Liver (tissue), 9 donors: Measurements from ENCODE around the gene SBF2. TPM values are rescaled to one million over a fixed set of nuclear protein-coding genes. Genes with fewer than 3 reads are reported as not detected.

ENCODE experiments used
- DNase-seq: peaks from one replicate; pipeline ENCODE4 v3.0.0-alpha.2; 2017; ENCODE audit warnings: low spot score
- H3K27ac ChIP-seq, 2 donors: one replicate each; pipeline ENCODE4 v1.7.0; 2013; ENCODE audit warnings: inconsistent platforms in 2 of 2, low read length in 2 of 2, control low read depth in 1 of 2, low read depth in 1 of 2, mild to moderate bottlenecking in 1 of 2
- H3K27me3 ChIP-seq, 4 donors: one replicate each; pipeline versions ENCODE4 v1.6.1 to v1.7.0; 2013; ENCODE audit warnings: low read length in 3 of 4, inconsistent platforms in 1 of 4, mild to moderate bottlenecking in 1 of 4, moderate library complexity in 1 of 4; ENCODE audit not compliant: control insufficient read depth in 4 of 4, insufficient read depth in 4 of 4
- H3K36me3 ChIP-seq, 4 donors: one replicate each; pipeline versions ENCODE4 v1.6.1 to v1.7.0; 2013; ENCODE audit warnings: low read length in 3 of 4, mild to moderate bottlenecking in 3 of 4, low read depth in 1 of 4, moderate library complexity in 1 of 4; ENCODE audit not compliant: control insufficient read depth in 4 of 4, insufficient read depth in 3 of 4
- H3K4me1 ChIP-seq, 4 donors: one replicate each; pipeline versions ENCODE4 v1.6.1 to v1.7.0; 2013; ENCODE audit warnings: low read length in 3 of 4, mild to moderate bottlenecking in 3 of 4, moderate library complexity in 1 of 4; ENCODE audit not compliant: control insufficient read depth in 4 of 4, insufficient read depth in 4 of 4
- H3K4me3 ChIP-seq, 3 donors: one replicate each; pipeline versions ENCODE4 v1.6.1 to v1.7.0; 2013; ENCODE audit warnings: low read length in 3 of 3, control low read depth in 1 of 3, low read depth in 1 of 3, mild to moderate bottlenecking in 1 of 3
- H3K9ac ChIP-seq, 2 donors: one replicate each; pipeline ENCODE4 v1.7.0; 2013; ENCODE audit warnings: low read length in 2 of 2, mild to moderate bottlenecking in 2 of 2, moderate library complexity in 2 of 2, control low read depth in 1 of 2, low read depth in 1 of 2
- H3K9me3 ChIP-seq, 4 donors: one replicate each; pipeline versions ENCODE4 v1.6.1 to v1.7.0; 2013; ENCODE audit warnings: low read length in 3 of 4; ENCODE audit not compliant: control insufficient read depth in 4 of 4
- EGR1 ChIP-seq, 2 donors: IDR thresholded peaks; 2 replicates each; pipeline ENCODE4 v1.6.1; 2016 to 2018; ENCODE audit warnings: antibody characterized with exemption in 2 of 2, low read depth in 2 of 2
- FOXA2 ChIP-seq: IDR thresholded peaks from 2 replicates; pipeline ENCODE4 v1.6.1; 2016; ENCODE audit warnings: antibody characterized with exemption
- GABPA ChIP-seq, 2 donors: IDR thresholded peaks in 1 of 2; conservative IDR thresholded peaks in 1 of 2; 2 replicates each; pipeline ENCODE4 v1.6.1; 2016; ENCODE audit warnings: antibody characterized with exemption in 2 of 2, mild to moderate bottlenecking in 1 of 2, moderate library complexity in 1 of 2
- HNF4A ChIP-seq, 2 donors: conservative IDR thresholded peaks; 2 replicates each; pipeline ENCODE4 v1.6.1; 2016; ENCODE audit warnings: antibody characterized with exemption in 2 of 2, mild to moderate bottlenecking in 2 of 2
- HNF4G ChIP-seq: IDR thresholded peaks from 2 replicates; pipeline ENCODE4 v1.6.1; 2016; ENCODE audit warnings: antibody characterized with exemption
- JUND ChIP-seq, 2 donors: IDR thresholded peaks; 2 replicates each; pipeline ENCODE4 v1.6.1; 2016; ENCODE audit warnings: antibody characterized with exemption in 2 of 2
- NR2F2 ChIP-seq: IDR thresholded peaks from 2 replicates; pipeline ENCODE4 v1.6.1; 2016; ENCODE audit warnings: antibody characterized with exemption
- RAD21 ChIP-seq, 2 donors: IDR thresholded peaks; 2 replicates each; pipeline ENCODE4 v1.6.1; 2016; ENCODE audit warnings: antibody characterized with exemption in 2 of 2, mild to moderate bottlenecking in 2 of 2
- RXRA ChIP-seq, 2 donors: IDR thresholded peaks; 2 replicates each; pipeline ENCODE4 v1.6.1; 2017 to 2018; ENCODE audit warnings: antibody characterized with exemption in 2 of 2, mild to moderate bottlenecking in 1 of 2
- SP1 ChIP-seq: IDR thresholded peaks from 2 replicates; pipeline ENCODE4 v1.6.1; 2018; ENCODE audit warnings: antibody characterized with exemption, mild to moderate bottlenecking
- WGBS: extraction: QIAGEN DNeasy Blood & Tissue Kit; methylation state at CpG from one replicate; pipeline ENCODE4 v1.1.7; 2013; 5-methylcytosine and 5-hydroxymethylcytosine counted together
- polyA plus RNA-seq, 2 donors: library from polyadenylated mRNA; stranded (reverse) in 1 of 2; unstranded in 1 of 2; fragments of 200-250 nt in 1 of 2; fragments of >200 nt in 1 of 2; fragmentation: Nextera tagmentation in 1 of 2; extraction: Ambion mirVana in 1 of 2; gene quantifications; one replicate each; pipeline versions ENCODE4 v1.2.1 to v1.2.3, GENCODE V29; 2013 to 2015
- total RNA-seq, 2 donors: library from RNA; depleted of rRNA; stranded (reverse); fragments of >200 nt; gene quantifications; one replicate each; pipeline ENCODE4 v1.2.3, GENCODE V29; 2014
- TF ChIP-seq, protein P1 (sequence below): IDR thresholded peaks from 2 replicates; pipeline ENCODE4 v1.6.1; 2016; ENCODE audit warnings: antibody characterized with exemption
- TF ChIP-seq, protein P2 (sequence below): IDR thresholded peaks from 2 replicates; pipeline ENCODE4 v1.6.1; 2016; ENCODE audit warnings: antibody characterized with exemption, mild to moderate bottlenecking
- TF ChIP-seq, protein P3 (sequence below): fragments of 150-350 bp; IDR thresholded peaks from 2 replicates; pipeline ENCODE4 v1.5.1; 2017; ENCODE audit warnings: improper control_type of control experiment, low read depth, low read length; ENCODE audit not compliant: missing input control
- TF ChIP-seq, protein P4 (sequence below): IDR thresholded peaks from 2 replicates; pipeline ENCODE4 v1.6.1; 2016; ENCODE audit warnings: antibody characterized with exemption
- donor health status: healthy.
- donor health status: healthy.
- donor health status: healthy.
- donor health status: healthy.
- donor health status: healthy.

Gene SBF2
- total and polyA plus RNA-seq, 4 donors = 7.5 to 31.3 (median 14.7) TPM

DNA sequence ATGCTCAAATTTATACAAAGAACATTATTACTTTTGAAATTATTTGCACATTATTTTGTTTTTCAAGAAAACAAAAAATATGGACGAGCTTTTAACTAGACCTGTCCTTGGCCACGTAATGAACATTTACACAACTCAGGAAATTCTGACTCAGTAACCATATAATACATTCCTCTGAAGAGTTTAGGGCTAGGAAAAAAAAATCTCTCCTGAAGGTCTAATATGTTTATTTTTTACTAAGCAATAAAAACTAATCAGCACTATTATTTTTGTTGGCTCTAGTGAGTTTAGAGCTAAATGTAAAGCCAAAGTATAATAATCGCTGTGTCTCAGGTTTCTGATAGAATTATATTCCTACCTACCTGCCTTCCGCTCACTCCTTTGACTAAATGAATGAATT is 442.7 kb downstream of the SBF2 start:
- Histone ChIP-seq H3K4me1 (peaks cover 2 to 5% (median 4%) of the 10 kb centered on the region in 4 donors), H3K4me3 (no peak overlapping the region), H3K36me3 (peaks cover 2 to 27% (median 13%) of the 10 kb centered on the region in 4 donors), H3K27me3 (no peaks in the 10 kb centered on the region), H3K27ac (no peak overlapping the region), H3K9ac (no peak overlapping the region), H3K9me3 (no peaks in the 10 kb centered on the region)
- 84% methylated on average over 4 of the region's 4 CpGs for WGBS
- DNase-seq = no peak
- TF ChIP-seq, protein P1, sequence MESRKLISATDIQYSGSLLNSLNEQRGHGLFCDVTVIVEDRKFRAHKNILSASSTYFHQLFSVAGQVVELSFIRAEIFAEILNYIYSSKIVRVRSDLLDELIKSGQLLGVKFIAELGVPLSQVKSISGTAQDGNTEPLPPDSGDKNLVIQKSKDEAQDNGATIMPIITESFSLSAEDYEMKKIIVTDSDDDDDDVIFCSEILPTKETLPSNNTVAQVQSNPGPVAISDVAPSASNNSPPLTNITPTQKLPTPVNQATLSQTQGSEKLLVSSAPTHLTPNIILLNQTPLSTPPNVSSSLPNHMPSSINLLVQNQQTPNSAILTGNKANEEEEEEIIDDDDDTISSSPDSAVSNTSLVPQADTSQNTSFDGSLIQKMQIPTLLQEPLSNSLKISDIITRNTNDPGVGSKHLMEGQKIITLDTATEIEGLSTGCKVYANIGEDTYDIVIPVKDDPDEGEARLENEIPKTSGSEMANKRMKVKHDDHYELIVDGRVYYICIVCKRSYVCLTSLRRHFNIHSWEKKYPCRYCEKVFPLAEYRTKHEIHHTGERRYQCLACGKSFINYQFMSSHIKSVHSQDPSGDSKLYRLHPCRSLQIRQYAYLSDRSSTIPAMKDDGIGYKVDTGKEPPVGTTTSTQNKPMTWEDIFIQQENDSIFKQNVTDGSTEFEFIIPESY = no peak
- no peak for TF ChIP-seq SP1
- no peak for TF ChIP-seq HNF4A (conservative IDR thresholded peaks at IDR 0.05)
- TF ChIP-seq, protein P2, sequence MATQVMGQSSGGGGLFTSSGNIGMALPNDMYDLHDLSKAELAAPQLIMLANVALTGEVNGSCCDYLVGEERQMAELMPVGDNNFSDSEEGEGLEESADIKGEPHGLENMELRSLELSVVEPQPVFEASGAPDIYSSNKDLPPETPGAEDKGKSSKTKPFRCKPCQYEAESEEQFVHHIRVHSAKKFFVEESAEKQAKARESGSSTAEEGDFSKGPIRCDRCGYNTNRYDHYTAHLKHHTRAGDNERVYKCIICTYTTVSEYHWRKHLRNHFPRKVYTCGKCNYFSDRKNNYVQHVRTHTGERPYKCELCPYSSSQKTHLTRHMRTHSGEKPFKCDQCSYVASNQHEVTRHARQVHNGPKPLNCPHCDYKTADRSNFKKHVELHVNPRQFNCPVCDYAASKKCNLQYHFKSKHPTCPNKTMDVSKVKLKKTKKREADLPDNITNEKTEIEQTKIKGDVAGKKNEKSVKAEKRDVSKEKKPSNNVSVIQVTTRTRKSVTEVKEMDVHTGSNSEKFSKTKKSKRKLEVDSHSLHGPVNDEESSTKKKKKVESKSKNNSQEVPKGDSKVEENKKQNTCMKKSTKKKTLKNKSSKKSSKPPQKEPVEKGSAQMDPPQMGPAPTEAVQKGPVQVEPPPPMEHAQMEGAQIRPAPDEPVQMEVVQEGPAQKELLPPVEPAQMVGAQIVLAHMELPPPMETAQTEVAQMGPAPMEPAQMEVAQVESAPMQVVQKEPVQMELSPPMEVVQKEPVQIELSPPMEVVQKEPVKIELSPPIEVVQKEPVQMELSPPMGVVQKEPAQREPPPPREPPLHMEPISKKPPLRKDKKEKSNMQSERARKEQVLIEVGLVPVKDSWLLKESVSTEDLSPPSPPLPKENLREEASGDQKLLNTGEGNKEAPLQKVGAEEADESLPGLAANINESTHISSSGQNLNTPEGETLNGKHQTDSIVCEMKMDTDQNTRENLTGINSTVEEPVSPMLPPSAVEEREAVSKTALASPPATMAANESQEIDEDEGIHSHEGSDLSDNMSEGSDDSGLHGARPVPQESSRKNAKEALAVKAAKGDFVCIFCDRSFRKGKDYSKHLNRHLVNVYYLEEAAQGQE = no peak
- no peak for TF ChIP-seq JUND (IDR thresholded peaks at IDR 0.05)
- no peak for TF ChIP-seq FOXA2
- TF ChIP-seq RXRA (IDR thresholded peaks at IDR 0.05) = no peak
- TF ChIP-seq, protein P3, sequence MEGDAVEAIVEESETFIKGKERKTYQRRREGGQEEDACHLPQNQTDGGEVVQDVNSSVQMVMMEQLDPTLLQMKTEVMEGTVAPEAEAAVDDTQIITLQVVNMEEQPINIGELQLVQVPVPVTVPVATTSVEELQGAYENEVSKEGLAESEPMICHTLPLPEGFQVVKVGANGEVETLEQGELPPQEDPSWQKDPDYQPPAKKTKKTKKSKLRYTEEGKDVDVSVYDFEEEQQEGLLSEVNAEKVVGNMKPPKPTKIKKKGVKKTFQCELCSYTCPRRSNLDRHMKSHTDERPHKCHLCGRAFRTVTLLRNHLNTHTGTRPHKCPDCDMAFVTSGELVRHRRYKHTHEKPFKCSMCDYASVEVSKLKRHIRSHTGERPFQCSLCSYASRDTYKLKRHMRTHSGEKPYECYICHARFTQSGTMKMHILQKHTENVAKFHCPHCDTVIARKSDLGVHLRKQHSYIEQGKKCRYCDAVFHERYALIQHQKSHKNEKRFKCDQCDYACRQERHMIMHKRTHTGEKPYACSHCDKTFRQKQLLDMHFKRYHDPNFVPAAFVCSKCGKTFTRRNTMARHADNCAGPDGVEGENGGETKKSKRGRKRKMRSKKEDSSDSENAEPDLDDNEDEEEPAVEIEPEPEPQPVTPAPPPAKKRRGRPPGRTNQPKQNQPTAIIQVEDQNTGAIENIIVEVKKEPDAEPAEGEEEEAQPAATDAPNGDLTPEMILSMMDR = no peak
- no peak for TF ChIP-seq NR2F2
- no peak for TF ChIP-seq GABPA (IDR thresholded peaks at IDR 0.05 in 1 of 2, conservative IDR thresholded peaks at IDR 0.05 in 1 of 2)

DNA sequence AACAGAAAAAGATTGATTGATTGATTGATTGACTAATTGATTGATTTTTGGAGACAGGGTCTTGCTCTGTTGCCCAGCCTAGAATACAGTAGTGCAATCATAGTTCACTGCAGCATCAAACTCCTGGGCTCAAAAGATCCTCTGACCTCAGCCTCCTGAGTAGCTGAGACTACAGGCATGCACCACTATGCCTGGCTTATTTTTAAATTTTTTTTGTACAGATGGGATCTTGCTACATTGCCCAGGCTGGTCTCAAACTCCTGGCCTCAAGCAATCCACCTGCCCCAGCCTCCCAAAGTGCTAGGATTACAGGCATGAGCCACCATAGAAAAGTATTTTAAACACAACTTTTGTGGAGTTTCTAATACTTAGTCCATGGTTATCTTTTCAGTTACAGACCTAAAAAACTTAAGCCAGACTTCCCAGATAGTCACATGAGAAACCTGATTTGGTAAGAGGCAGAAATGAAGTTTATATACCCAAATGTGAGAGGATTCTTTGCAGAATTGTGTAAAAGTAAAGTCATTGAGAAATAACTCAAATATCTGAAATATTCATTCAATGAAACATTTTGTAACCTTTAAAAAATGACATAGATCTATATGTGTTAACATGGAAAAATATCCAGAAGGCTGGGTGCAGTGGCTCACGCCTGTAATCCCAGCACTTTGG is 443.7 kb downstream of the SBF2 start:
- no peak for DNase-seq
- Histone ChIP-seq H3K4me3 (no peak overlapping the region), H3K9ac (no peak overlapping the region), H3K4me1 (peaks cover 2 to 5% (median 4%) of the 10 kb centered on the region in 4 donors), H3K36me3 (peaks cover 2 to 27% (median 11%) of the 10 kb centered on the region in 4 donors), H3K9me3 (no peaks in the 10 kb centered on the region), H3K27me3 (no peaks in the 10 kb centered on the region), H3K27ac (no peak overlapping the region)
- no peak for TF ChIP-seq FOXA2
- TF ChIP-seq, protein P4, sequence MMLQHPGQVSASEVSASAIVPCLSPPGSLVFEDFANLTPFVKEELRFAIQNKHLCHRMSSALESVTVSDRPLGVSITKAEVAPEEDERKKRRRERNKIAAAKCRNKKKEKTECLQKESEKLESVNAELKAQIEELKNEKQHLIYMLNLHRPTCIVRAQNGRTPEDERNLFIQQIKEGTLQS = no peak
- TF ChIP-seq GABPA (IDR thresholded peaks at IDR 0.05 in 1 of 2, conservative IDR thresholded peaks at IDR 0.05 in 1 of 2) = no peak
- TF ChIP-seq, protein P3 = no peak
- no peak for TF ChIP-seq EGR1 (IDR thresholded peaks at IDR 0.05; ENCODE audit: low read depth in 2 of 2)
- no peak for TF ChIP-seq RAD21 (IDR thresholded peaks at IDR 0.05)
- no peak for TF ChIP-seq HNF4G
- WGBS = 98% methylated on average over 1 of the region's 1 CpG
